Kidney capillary endothelial cell (primary cell): ENCODE results near the gene ABCB6.
A peak's percentile ranks its signal among the peaks of the same experiment; 100 is the strongest.

Experiments used
- DNase-seq: peaks from one replicate; pipeline ENCODE4 v3.0.0-alpha.2; 2018; ENCODE audit warnings: low spot score

Gene ABCB6

DNA sequence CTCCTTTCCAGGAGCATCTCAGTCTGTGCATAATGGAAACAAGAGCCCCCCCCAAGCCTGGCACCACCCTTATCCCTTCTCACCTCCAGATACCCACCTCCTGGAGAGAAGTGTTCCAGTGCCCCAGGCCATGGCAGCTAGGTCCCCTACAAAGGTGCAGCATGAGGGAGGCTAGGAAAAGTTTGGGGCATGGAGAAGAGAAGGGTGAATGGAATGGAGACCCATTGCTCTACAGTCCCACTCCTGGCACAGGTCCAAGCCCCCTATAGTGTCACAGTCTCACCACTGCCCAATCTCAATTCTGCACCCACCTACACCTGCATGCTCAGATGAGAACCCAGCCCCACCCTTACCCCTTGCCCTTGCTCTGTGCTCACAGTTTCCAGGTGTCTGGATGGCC, 49.8 kb downstream of the ABCB6 start:
- DNase-seq = no peak

DNA sequence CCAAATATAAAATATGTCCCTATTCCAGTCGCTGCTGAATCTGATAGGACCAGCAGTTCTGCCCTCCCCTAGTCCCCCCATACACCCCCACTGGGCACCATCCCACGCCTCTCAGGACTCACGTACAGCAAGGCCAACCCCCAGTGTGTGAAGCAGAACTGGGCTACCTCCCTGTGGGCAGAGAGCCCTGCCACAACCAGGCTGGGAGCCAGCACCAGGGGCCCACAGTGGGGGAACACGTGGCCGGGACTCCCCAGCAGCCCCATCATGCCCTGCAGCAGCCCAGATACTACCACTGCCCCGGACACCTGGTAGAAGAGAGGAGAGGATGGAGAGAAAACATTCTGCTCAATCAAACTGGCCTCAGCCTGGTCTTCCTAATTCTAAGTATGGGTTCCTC, 50.2 kb downstream of the ABCB6 start:
- DNase-seq = no peak

DNA sequence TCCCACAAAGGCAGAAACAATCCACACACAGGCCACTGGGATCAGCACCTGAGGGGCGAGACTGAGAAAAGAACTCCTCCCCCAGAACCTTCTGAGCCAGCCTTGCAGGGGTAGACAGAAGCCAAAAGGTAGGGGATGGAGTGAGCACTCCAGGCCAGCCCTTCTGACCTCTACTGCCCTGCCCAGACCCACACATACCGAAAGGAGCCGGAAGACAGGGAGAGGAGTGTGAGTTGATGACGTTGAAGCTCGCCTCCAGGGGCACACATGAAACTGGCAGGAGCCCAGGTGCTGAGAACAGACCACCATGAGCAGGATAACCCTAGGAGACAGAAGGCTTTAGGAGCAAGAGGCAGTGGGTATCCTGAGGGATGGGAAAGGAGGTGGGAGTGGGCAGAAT, 50.8 kb downstream of the ABCB6 start:
- DNase-seq = no peak

DNA sequence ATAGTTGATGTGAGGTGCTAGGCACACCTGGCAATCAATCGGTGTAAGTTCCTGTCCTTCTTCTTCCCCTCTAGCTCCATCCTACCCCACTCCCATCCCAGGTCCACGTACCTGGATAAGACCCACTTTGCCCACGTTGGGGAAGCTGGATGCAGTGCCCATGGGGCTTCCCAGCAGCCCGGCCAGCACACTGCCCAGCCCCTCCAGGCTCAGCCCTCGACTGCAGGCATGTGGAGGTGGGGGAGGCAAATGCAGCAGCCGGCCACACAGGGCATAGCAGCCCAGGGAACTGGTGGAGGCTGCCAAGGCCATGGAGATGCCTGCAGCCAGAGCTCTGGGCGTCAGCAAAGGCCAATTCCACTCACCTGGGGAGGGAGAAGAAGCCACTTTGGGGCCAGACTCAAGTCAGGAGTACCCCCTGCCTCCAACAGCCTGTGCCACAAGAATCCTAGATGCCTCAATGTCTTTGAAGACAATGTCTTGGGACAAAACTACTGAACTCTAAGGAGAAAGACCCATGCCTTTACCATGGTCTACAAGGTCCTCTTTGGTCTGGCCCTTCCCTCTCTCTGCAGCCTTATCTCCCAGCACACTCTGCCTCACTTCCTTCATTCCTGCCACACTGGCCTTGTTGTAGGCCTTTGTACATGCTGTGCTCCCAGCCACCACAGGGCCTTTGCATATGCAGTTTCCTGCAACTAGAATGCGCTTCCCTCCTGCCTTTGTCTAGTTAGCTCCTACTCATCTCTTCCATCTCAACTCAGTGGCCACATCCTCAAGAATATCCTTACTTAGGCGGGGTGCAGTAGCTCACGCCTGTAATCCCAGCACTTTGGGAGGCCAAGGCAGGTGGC, 53.5 kb downstream of the ABCB6 start:
- DNase-seq = no peak

DNA sequence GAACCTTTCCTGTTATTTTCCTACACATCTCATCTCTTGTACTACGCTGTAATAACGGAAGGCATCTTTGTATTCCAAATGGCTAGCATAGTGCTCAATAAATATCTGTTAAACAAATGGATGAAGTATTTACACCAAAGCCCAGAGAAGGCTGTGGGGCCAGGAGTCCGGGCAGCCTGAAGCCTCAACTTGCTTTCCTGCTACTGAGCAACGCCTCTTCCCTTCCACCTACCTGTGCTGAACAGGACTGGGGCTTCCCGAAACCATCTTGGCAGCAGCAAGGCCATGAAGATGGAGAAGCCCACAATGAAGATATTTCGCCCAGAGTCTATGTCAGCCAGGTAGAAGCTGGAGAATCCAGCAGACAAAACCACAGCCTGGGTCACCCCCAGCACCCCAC, 55.6 kb downstream of the ABCB6 start:
- no peak for DNase-seq

DNA sequence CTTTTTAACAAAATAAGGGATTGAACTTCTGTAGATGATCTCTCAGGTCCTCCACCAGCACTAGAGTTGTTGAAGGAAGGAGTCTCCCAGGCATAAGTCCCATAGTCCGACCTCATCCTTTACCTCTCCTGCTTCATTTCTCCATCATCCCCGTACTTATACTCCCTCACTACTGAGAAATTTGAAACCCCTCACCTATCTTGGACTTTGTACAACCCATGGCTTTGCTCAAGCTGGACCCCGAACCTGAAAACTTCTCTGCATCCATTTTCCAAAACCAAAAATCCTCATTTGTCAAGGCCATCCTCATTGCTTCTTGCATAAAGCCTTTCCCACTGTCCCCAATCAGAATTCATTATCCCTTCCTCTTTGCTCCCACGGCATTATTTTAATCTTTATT, 57.7 kb downstream of the ABCB6 start:
- no peak for DNase-seq

DNA sequence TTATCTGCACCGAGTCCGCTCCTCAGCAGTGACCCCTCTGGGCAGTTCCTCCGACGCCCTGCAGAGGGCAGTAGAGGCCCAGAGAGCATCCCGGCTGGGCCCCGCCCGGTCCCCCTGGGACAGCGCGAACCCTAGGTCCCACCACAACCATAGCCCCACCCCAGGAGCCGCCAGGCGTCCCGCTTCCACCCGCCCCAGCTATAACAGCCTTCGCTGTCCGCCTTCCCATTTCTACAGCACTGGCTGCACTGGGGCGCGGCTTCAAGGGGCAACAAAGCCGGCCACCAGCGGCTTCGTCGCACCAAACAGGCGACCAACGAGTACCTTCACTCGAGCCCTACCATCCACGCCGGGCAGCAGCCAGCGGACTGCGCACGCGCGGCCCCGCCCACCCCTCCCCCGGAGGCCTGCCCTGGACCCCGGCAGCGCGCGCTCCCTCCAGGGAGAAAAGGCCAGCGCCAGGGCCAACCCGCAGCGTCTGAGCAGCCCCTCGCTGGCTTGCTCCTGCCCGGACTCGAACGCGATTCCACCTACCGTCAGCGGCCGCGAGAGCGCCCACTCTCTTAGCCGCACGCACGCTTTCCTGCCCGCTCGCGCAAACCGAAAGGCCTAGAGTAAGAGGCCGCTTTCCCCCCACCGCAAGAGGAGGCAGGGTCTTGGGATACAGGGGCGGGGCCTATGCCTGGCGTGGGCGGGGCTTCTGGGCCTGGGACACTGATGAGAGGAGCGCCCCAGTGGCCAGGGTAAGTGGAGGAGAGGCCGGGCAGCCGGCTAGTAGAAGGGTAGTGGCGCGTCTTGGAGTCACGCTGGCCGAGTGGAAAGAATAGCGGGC, 58.4 kb downstream of the ABCB6 start, which contains the start of gene NHEJ1:
Gene NHEJ1 (minus strand): TSS at position 630 of the 832 bp plus-strand sequence. CDS start 2,453 bp downstream, outside the sequence.
- peak; percentile 87 for DNase-seq
